Keratinocyte (primary cell): Measurements from ENCODE around the gene GRAMD1A. TPM values are rescaled to one million over a fixed set of nuclear protein-coding genes. Genes with fewer than 3 reads are reported as not detected.

ENCODE experiments used
- DNase-seq: peaks from one replicate; pipeline ENCODE4 v3.0.0-alpha.2; 2011; ENCODE audit warnings: low read depth, missing footprints, low spot score
- FAIRE-seq: peaks from 2 replicates; lab custom pipeline; 2011; peaks lifted over from hg19 to GRCh38; lab: Jason Lieb, UNC
- H2AFZ ChIP-seq: 2 replicates; pipeline ENCODE4 v1.6.0; 2012; ENCODE audit warnings: low read length, control low read depth, inconsistent platforms; ENCODE audit not compliant: control insufficient read depth
- H3K27ac ChIP-seq: 2 replicates; pipeline ENCODE4 v1.5.1; 2011; ENCODE audit warnings: low read length; ENCODE audit not compliant: control insufficient read depth, insufficient read depth
- H3K27me3 ChIP-seq: 3 replicates; pipeline ENCODE4 v1.6.0; 2011; ENCODE audit warnings: low read length; ENCODE audit not compliant: control insufficient read depth, insufficient read depth; ENCODE audit errors: extremely low read depth
- H3K36me3 ChIP-seq, 2 experiments: 2 replicates in 1 of 2; 3 replicates in 1 of 2; pipeline ENCODE4 v1.5.1; 2011; ENCODE audit warnings: low read length in 2 of 2, mild to moderate bottlenecking in 1 of 2; ENCODE audit not compliant: control insufficient read depth in 2 of 2, insufficient read depth in 2 of 2; ENCODE audit errors: extremely low read depth in 1 of 2
- H3K4me1 ChIP-seq: 3 replicates; pipeline ENCODE4 v1.5.1; 2011; ENCODE audit warnings: low read length; ENCODE audit not compliant: control insufficient read depth, insufficient read depth; ENCODE audit errors: extremely low read depth
- H3K4me2 ChIP-seq: 3 replicates; pipeline ENCODE4 v1.6.0; 2011; ENCODE audit warnings: low read depth, low read length; ENCODE audit not compliant: control insufficient read depth, insufficient read depth; ENCODE audit errors: extremely low read depth
- H3K4me3 ChIP-seq, 3 experiments: fragments of 200-600 bp in 1 of 3; sonication (generic) in 1 of 3; 2 replicates in 2 of 3; 3 replicates in 1 of 3; pipeline ENCODE4 v1.5.1; 2011 to 2016; ENCODE audit warnings: low read length in 3 of 3, mild to moderate bottlenecking in 3 of 3, control low read depth in 2 of 3, inconsistent platforms in 1 of 3, low read depth in 1 of 3, mixed read lengths in 1 of 3, mixed run types in 1 of 3, moderate library complexity in 1 of 3; ENCODE audit not compliant: control insufficient read depth in 2 of 3, insufficient read depth in 2 of 3; ENCODE audit errors: extremely low read depth in 1 of 3
- H3K79me2 ChIP-seq: 2 replicates; pipeline ENCODE4 v1.6.0; 2012; ENCODE audit warnings: low read length; ENCODE audit not compliant: control insufficient read depth, insufficient read depth
- H3K9ac ChIP-seq: 3 replicates; pipeline ENCODE4 v1.6.0; 2011; ENCODE audit warnings: low read length; ENCODE audit not compliant: control insufficient read depth, insufficient read depth; ENCODE audit errors: extremely low read depth
- H3K9me1 ChIP-seq: 3 replicates; pipeline ENCODE4 v1.6.0; 2011; ENCODE audit warnings: low read length; ENCODE audit not compliant: control insufficient read depth, insufficient read depth; ENCODE audit errors: extremely low read depth
- H3K9me3 ChIP-seq: 2 replicates; pipeline ENCODE4 v1.5.1; 2012; ENCODE audit warnings: low read depth, low read length; ENCODE audit not compliant: control insufficient read depth
- H4K20me1 ChIP-seq: 3 replicates; pipeline ENCODE4 v1.6.0; 2011; ENCODE audit warnings: low read length; ENCODE audit not compliant: control insufficient read depth, insufficient read depth; ENCODE audit errors: extremely low read depth
- CTCF ChIP-seq, 3 experiments: IDR thresholded peaks in 1 of 3; conservative IDR thresholded peaks in 1 of 3; optimal IDR thresholded peaks in 1 of 3; 2 replicates in 2 of 3; 3 replicates in 1 of 3; pipeline versions ENCODE3 to v1.5.1; 2011; ENCODE audit warnings: low read length in 3 of 3, mild to moderate bottlenecking in 3 of 3, moderate library complexity in 2 of 3, control low read depth in 1 of 3, inconsistent platforms in 1 of 3; ENCODE audit not compliant: insufficient read depth in 2 of 3; ENCODE audit errors: extremely low read depth in 1 of 3
- EZH2 ChIP-seq: IDR thresholded peaks from one replicate; pipeline ENCODE4 v1.6.1; 2012; ENCODE audit warnings: inconsistent platforms, mild to moderate bottlenecking, low read length, moderate library complexity
- dilution Hi-C: fragments of 300-500 bp; cut with MboI; formaldehyde crosslinking; loops from one replicate; pipeline ENCODE4 v1.7.0; 2020; ENCODE audit warnings: low sequenced_read_pairs; ENCODE audit not compliant: extremely low pct_ligation_motif_present
- polyA plus RNA-seq, 5 experiments: library from polyadenylated mRNA; depleted of rRNA in 3 of 5; stranded (reverse) in 3 of 5; stranded (forward) in 1 of 5; unstranded in 1 of 5; fragments of >200 nt; gene quantifications; 1 replicate in 1 of 5; 2 replicates in 3 of 5; 3 replicates in 1 of 5; pipeline versions ENCODE4 v1.2.1 to v1.2.3, GENCODE V29; 2011 to 2012; ENCODE audit warnings: missing spikeins in 2 of 5, low read depth in 1 of 5, low replicate concordance in 1 of 5

The GRAMD1A gene
- polyA plus RNA-seq, 1 donor (not counting 4 experiments of a cell fraction or from before 2014, with no cell fraction given), result 24.6 TPM

- no peak overlapping the region for H3K9ac ChIP-seq
- FAIRE-seq (no peak), DNase-seq (no peak)
- no peak overlapping the region for H2AFZ ChIP-seq
- H3K4me1 ChIP-seq, result no peaks in the 10 kb centered on the region
- H3K9me1 ChIP-seq, result no peaks in the 10 kb centered on the region
- no peaks in the 10 kb centered on the region for H3K79me2 ChIP-seq
- H3K36me3 ChIP-seq, result no peaks in the 10 kb centered on the region
- no peaks in the 10 kb centered on the region for H3K27me3 ChIP-seq
- TF ChIP-seq CTCF (optimal IDR thresholded peaks at IDR 0.05 in 1 of 3, IDR thresholded peaks at IDR 0.05 in 1 of 3, conservative IDR thresholded peaks at IDR 0.05 in 1 of 3; ENCODE audit: extremely low read depth in 1 of 3, insufficient read depth in 2 of 3, low read length in 3 of 3) (no peak), EZH2 (no peak)
- H4K20me1 ChIP-seq, result no peaks in the 10 kb centered on the region
- H3K9me3 ChIP-seq, result no peaks in the 10 kb centered on the region
- no peak overlapping the region for H3K27ac ChIP-seq
- H3K4me3 ChIP-seq, result no peak overlapping the region
- no peak overlapping the region for H3K4me2 ChIP-seq
- dilution Hi-C loops, result no loop called here
These were observed 16.3 kb upstream of the GRAMD1A start for GRCh38 chr19:34983786-34984185.

GRCh38 chr19:34984287-34984686, 15.8 kb upstream of the GRAMD1A start:
- Histone ChIP-seq H3K36me3 (no peaks in the 10 kb centered on the region), H2AFZ (no peak overlapping the region), H3K9me1 (no peaks in the 10 kb centered on the region), H3K27ac (no peak overlapping the region), H3K9ac (no peak overlapping the region), H3K79me2 (no peaks in the 10 kb centered on the region), H3K4me3 (no peak overlapping the region), H3K4me2 (no peak overlapping the region), H3K4me1 (no peaks in the 10 kb centered on the region), H4K20me1 (no peaks in the 10 kb centered on the region), H3K9me3 (no peaks in the 10 kb centered on the region), H3K27me3 (no peaks in the 10 kb centered on the region)
- no peak for FAIRE-seq
- no peak for TF ChIP-seq EZH2
- no peak for DNase-seq
- dilution Hi-C loops, result no loop called here
